Measurements from ENCODE around the gene CCNL2.
"Not testable (repeated sequence)": the region's sequence is repeated elsewhere in the genome, so short reads cannot be mapped to it uniquely, and the experiment has no call there.

CCNL2 gene

GRCh38 chr1:1419363-1419812, 20.3 kb upstream of the CCNL2 start:
- no peak for DNase-seq

- no peak for DNase-seq
These were observed 19.6 kb upstream of the CCNL2 start for GRCh38 chr1:1418464-1419362.

DNA sequence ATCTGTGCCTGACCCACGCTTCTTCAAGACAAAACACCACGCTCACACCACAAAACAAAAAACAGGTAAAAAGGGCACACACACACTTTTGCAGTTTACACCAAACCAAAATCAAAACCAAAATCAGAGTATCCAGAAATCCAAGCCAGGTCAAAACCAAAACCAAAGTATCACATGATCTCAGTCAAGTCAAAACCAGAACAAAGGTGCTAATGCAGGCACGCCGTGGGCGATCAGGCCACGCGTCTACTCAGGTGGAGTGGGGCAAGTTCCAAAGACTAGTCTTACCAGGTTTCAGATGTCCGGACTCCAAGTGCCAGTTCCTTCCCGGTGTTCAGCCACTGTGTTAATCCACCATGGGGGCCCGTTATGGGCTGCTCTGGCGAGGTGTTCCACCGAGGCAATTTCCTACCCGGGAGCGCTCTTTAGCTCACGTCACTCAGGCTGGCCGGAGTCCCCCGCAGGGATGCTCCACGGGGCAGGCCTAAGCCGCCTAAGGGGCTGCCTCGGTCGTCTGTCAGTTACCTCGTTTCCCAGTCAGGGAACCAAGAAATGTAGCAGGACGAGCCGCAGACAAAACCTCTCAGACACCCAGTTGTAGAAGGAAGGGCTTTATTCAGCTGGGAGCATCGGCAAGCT, 18.8 kb upstream of the CCNL2 start:
- DNase-seq, result not testable (repeated sequence)

DNA sequence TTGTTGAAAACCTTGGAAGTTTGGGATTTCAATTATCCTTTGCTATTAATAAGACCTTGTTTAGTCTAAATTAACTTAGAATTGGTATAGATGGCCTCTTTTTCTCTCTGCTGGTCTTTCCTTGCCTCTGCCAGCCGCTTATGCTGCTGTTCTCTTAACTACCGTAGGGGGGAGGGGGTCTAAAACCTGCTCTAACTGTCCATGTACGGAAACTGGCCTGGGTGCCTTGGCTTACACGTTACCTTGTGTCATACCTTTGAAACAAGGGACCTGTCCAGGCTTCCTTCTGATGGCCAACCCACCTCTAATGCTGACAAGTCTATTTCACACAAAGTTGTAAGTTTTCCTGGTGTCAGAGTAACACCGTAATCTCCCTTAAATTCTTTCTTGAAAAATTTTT, 18.3 kb upstream of the CCNL2 start:
- DNase-seq, result not testable (repeated sequence)

GRCh38 chr1:1415751-1416150, 16.6 kb upstream of the CCNL2 start:
- DNase-seq, result no peak

- not testable (repeated sequence) for DNase-seq
These were observed 13.3 kb upstream of the CCNL2 start for GRCh38 chr1:1412311-1412902.

- no peak for DNase-seq
These were observed 12.5 kb upstream of the CCNL2 start for GRCh38 chr1:1411626-1412025.

GRCh38 chr1:1410238-1410637, 11.1 kb upstream of the CCNL2 start:
- DNase-seq, result not testable (repeated sequence)

- DNase-seq, result no peak
These were observed 8.6 kb upstream of the CCNL2 start for GRCh38 chr1:1407636-1408318.

DNA sequence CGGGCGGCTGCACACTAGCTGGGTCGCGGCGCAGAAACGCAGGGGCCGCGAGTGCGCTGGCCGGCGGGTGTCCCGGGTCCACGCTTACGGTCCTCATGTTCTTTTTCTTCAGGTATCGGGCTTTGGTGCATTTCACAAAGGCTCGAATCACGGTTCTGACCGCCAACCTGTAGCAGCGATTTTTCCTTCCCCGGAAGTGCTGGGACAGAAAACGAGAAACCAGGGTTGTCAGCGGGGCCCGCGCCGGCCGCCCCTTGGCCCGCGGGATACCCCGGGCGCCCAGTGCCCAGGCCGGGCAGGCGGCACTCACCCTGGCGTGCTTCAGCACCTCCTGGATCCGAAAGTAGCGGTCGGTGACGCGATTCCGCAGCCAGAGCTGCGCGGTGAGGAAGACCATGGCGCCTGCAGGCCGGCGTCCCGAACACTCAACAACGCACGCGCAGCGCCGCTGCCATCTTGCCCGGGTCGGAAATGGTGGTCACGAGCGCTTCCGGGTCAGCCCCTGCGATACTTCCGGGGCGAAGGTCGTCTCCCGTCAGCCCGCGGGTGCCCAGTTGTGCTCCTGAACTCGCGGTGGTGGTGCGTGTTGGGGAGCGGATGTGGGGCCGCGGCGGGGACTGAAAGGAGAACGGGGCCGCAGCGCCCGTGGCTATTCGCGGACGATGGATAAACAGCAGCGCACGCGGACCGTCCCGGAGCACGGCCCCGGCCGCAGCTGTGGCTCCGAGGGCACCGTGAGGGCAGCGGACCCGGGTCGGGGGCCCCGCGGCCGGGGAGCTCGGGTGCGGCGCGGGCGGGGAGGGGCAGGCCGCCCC, 7.9 kb upstream of the CCNL2 start, which contains the start of gene MRPL20:
MRPL20 (minus strand) TSS at position 473 of the 815 bp plus-strand sequence; CDS start at position 397, 76 bp downstream.
- DNase-seq, result peak; percentile 82 to 91

DNA sequence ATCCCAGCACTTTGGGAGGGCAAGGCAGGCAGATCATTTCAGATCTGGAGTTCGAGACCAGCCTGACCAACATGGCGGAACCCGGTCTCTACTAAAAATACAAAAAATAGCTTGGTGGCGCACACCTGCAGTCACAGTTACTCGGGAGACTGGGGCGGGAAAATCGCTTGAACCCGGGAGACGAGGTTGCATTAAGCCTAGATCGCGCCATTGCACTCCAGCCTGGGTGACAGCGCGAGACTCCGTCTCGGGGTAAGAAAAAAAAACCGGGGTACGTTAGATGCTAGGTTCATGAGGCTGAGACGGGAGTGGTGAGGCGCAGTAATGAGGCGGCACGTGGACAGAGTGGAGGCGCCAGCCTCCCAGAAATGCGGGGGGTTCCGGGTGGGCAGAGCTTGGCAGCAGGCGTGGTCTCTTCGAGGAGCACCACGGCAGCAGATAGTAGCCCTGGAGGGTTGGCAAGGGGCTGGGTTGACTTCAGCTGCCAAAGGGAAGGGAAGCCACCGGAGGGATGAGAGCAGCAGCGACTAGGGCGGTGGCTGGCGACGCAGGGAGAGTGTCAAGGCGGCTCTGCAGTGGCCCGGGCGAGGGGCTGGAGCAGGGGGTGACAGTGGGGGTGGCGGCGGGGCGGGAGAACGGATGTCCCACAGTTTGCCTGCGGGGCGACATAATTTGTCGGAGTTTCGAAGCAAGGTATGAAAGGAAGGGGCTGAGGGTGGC, 7.1 kb upstream of the CCNL2 start:
- DNase-seq, result no peak

GRCh38 chr1:1403653-1404052, 4.5 kb upstream of the CCNL2 start:
- DNase-seq, result no peak

- not testable (repeated sequence) for DNase-seq
These were observed 3.8 kb upstream of the CCNL2 start for GRCh38 chr1:1402901-1403392.

DNA sequence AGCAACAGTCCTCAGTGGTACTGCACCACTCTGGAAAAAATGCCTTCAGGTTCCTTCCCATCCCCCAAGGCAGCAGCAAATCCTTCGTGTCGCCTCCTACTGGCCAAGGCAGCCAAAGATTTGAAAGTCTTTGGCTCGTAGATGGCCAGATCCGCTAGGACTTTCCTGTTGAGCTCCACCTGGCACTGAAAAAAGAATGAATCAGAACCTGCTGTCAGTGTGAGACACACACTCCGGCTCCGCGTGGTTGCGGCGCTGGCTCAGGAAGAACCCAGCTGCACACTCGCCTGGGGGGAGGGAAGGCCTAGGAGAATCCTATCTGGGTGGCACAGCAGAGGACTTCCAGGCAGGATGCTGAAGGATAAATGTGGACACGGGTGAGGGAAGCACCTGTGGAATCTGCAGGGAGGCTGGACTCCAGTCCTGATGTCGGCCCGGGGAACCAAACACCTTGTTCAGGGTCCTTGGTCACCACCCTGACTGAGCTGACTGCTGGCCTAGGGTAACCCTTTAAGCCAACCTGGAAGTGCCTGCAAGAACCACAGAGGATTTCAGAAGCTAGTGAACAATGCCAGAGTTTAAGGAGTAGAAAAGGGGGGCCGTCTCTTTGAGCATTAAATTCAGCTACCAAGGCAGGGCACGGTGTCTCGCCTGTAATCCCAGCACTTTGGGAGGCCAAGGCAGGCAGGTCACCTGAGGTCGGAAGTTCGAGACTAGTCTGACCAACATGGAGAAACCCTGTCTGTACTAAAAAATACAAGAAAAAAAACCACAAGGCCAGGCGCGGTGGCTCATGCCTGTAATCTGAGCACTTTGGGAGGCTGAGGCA, 3.2 kb upstream of the CCNL2 start:
- peak; percentile 42 to 43 for DNase-seq

- DNase-seq, result no peak
These were observed 2.4 kb upstream of the CCNL2 start for GRCh38 chr1:1401457-1402010.

GRCh38 chr1:1400576-1401456, 1.7 kb upstream of the CCNL2 start:
- DNase-seq, result no peak

DNA sequence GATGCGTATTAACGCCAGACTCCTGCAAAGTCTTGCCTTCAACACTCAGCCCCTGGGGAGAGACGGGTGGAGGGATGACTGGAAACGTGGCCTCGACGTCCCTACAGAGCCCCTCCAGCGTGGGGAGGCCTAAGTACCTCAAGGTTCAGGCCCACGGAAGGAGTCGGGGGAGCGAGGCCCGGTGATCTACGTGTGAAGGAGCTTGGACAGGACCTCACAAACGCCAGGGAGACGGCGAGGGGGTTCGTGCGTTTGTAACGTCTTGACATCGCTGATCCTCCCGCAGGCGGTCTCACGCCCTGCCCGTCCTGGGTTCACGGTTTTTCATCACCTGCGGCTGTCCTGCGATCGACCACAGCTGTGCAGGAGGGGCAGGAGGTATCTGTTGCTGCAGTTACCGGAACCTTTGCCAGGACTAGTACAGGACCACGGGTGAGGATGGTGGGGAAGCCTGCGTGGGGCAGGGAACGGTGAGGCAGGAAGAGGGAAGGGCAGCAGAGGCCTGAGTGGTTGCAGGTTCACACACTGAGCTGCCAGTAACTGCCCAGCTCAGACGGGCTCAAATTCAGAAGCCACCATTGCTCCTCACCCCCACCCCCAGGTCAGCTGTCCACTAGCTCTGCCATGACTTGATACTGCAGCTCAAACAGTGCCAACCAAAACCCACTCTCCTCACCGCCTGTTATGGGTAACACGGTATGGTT, 889 bp upstream of the CCNL2 start:
- no peak for DNase-seq

DNA sequence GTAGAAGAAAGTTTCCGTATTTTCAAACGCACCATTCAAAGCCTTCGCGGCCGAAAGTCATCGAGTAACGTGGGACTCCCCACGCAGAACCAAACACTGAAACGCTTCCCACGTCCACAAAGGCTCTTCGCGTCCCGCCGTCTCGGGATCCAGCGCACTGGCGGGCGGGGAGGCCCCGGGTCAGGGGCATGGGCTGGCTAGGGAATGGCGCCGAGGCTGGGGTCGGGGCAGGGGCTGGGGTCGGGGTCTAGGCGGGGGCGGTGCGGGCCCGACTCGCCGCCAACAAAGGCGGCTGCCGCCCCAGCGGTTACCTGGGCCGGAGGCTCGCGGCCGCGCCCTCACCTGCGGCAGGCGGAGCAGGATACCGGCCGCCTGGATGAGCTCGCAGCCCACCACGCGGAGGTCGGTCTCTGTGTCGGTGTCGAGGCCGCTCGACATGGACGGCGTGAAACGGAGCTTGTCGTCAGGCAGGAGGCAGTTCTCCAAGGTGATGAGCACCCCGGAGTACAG, 403 bp downstream of the CCNL2 start:
- DNase-seq, result no peak
